Left renal cortex interstitium (tissue), 4 donors: ENCODE results near the gene KAZN. TPM values are rescaled to one million over a fixed set of nuclear protein-coding genes. Genes with fewer than 3 reads are reported as not detected.

ENCODE experiments used
- DNase-seq, 4 donors: peaks; one replicate each; pipeline ENCODE4 v3.0.0-alpha.2; 2013; ENCODE audit warnings: low read depth in 4 of 4, low spot score in 2 of 4, missing footprints in 1 of 4
- polyA plus RNA-seq, 4 donors: library from polyadenylated mRNA; unstranded; fragments of 120-200 nt; gene quantifications; one replicate each; pipeline ENCODE4 v1.2.1, GENCODE V29; 2013; ENCODE audit not compliant: insufficient read length in 4 of 4

Gene KAZN
- polyA plus RNA-seq, 4 donors = 33.0 to 47.4 (median 37.7) TPM

- no peak for DNase-seq
Measured at GRCh38 chr1:14636897-14637632, 38.6 kb downstream of the KAZN start.

GRCh38 chr1:14639291-14640050 is 41.0 kb downstream of the KAZN start:
- no peak for DNase-seq

- DNase-seq = no peak
Measured at GRCh38 chr1:14642712-14643111, 44.2 kb downstream of the KAZN start.

- DNase-seq = no peak
Measured at GRCh38 chr1:14646973-14647372, 48.5 kb downstream of the KAZN start.

- DNase-seq = no peak
Measured at GRCh38 chr1:14647777-14648176, 49.3 kb downstream of the KAZN start.

GRCh38 chr1:14648391-14648790 is 49.9 kb downstream of the KAZN start:
- no peak for DNase-seq

GRCh38 chr1:14648896-14649855 is 50.7 kb downstream of the KAZN start:
- DNase-seq = no peak

GRCh38 chr1:14649976-14650375 is 51.5 kb downstream of the KAZN start:
- DNase-seq = no peak

GRCh38 chr1:14650951-14651350 is 52.5 kb downstream of the KAZN start:
- DNase-seq = no peak

GRCh38 chr1:14652840-14653239 is 54.4 kb downstream of the KAZN start:
- no peak for DNase-seq

GRCh38 chr1:14653461-14653960 is 55.0 kb downstream of the KAZN start:
- no peak for DNase-seq

- DNase-seq = no peak
Measured at GRCh38 chr1:14654554-14654953, 56.1 kb downstream of the KAZN start.

GRCh38 chr1:14655385-14655784 is 56.9 kb downstream of the KAZN start:
- no peak for DNase-seq

- no peak for DNase-seq
Measured at GRCh38 chr1:14656384-14656937, 58.0 kb downstream of the KAZN start.

GRCh38 chr1:14658642-14659041 is 60.2 kb downstream of the KAZN start:
- no peak for DNase-seq

- DNase-seq = no peak
Measured at GRCh38 chr1:14659913-14660312, 61.4 kb downstream of the KAZN start.

GRCh38 chr1:14660801-14661200 is 62.3 kb downstream of the KAZN start:
- no peak for DNase-seq

GRCh38 chr1:14661222-14661621 is 62.7 kb downstream of the KAZN start:
- peak in 1 of 4 donors; percentile 11 for DNase-seq

- DNase-seq = no peak
Measured at GRCh38 chr1:14662116-14662515, 63.6 kb downstream of the KAZN start.

GRCh38 chr1:14663773-14664172 is 65.3 kb downstream of the KAZN start:
- no peak for DNase-seq
